ENCODE results near the gene DPM2. TPM values are rescaled to one million over a fixed set of nuclear protein-coding genes. Genes with fewer than 3 reads are reported as not detected.

The DPM2 gene
- total and polyA plus RNA-seq, 8 donors = 1.7 to 98.2 (median 35.3) TPM

GRCh38 chr9:127916720-127917581 is 20.7 kb downstream of the DPM2 start, which contains the start of gene ST6GALNAC4:
ST6GALNAC4 (minus strand) TSS chr9:127917041; CDS start chr9:127916419, 622 bp downstream.
- Histone ChIP-seq H3K4me1 (peaks cover 59 to 87% (median 74%) of the 10 kb centered on the region in 4 donors), H3K27ac (peak within 1 kb of the TSS; percentile 19 to 84 (median 77)), H3K27me3 (peaks cover 0 to 3% (median 0%) of the 10 kb centered on the region in 3 donors), H3K9me3 (no peaks in the 10 kb centered on the region), H3K36me3 (peaks cover 7 to 23% (median 20%) of the 10 kb centered on the region in 4 donors), H3K4me3 (peak within 1 kb of the TSS; percentile 61 to 79 (median 74))
- DNase-seq = peak; percentile 97 to 98
- intact Hi-C loops (cut with DNase I; ENCODE audit: low total_unique reads) = no loop called here
- no peak for TF ChIP-seq CTCF (IDR thresholded peaks at IDR 0.05)
- TF ChIP-seq EP300 (IDR thresholded peaks at IDR 0.05) = no peak
- no peak for TF ChIP-seq POLR2A (IDR thresholded peaks at IDR 0.05)
- peak in 2 of 3 donors; percentile 49 to 58 for TF ChIP-seq POLR2AphosphoS5 (IDR thresholded peaks at IDR 0.05)
- whole genome bisulfite sequencing, 5 donors = 1 to 2% (median 2%) methylated on average over 35 to 71 of the region's 71 CpGs

- Histone ChIP-seq H3K36me3 (peaks cover 13 to 32% (median 29%) of the 10 kb centered on the region in 4 donors), H3K27ac (peak overlapping the region; percentile 16 to 84 (median 72)), H3K4me1 (peaks cover 55 to 78% (median 66%) of the 10 kb centered on the region in 4 donors), H3K27me3 (no peaks in the 10 kb centered on the region), H3K9me3 (no peaks in the 10 kb centered on the region), H3K4me3 (peak overlapping the region; percentile 61 to 79 (median 74))
- intact Hi-C loops (cut with DNase I; ENCODE audit: low total_unique reads) = no loop called here
- TF ChIP-seq POLR2A (IDR thresholded peaks at IDR 0.05) = no peak
- TF ChIP-seq CTCF (IDR thresholded peaks at IDR 0.05) = no peak
- TF ChIP-seq EP300 (IDR thresholded peaks at IDR 0.05) = no peak
- no peak for TF ChIP-seq POLR2AphosphoS5 (IDR thresholded peaks at IDR 0.05)
- WGBS, 5 donors = 24 to 50% (median 44%) methylated on average over 23 to 27 of the region's 27 CpGs
- peak in 1 of 2 donors; percentile 65 for DNase-seq
Observed at GRCh38 chr9:127915801-127916719, 21.6 kb downstream of the DPM2 start.

- H3K36me3 ChIP-seq = peaks cover 13 to 39% (median 36%) of the 10 kb centered on the region in 4 donors
- DNase-seq = no peak
- intact Hi-C loops (cut with DNase I; ENCODE audit: low total_unique reads) = no loop called here
- H3K4me1 ChIP-seq = peaks cover 55 to 80% (median 69%) of the 10 kb centered on the region in 4 donors
- no peaks in the 10 kb centered on the region for H3K27me3 ChIP-seq
- peak overlapping the region; percentile 16 to 84 (median 72) for H3K27ac ChIP-seq
- H3K9me3 ChIP-seq = no peaks in the 10 kb centered on the region
- no peak for TF ChIP-seq EP300 (IDR thresholded peaks at IDR 0.05)
- TF ChIP-seq POLR2A (IDR thresholded peaks at IDR 0.05) = no peak
- no peak for TF ChIP-seq POLR2AphosphoS5 (IDR thresholded peaks at IDR 0.05)
- WGBS, 5 donors = 54 to 66% (median 59%) methylated on average over 3 to 5 of the region's 5 CpGs
- H3K4me3 ChIP-seq = peak overlapping the region in 3 of 4 donors; percentile 74 to 79 (median 75)
Observed at GRCh38 chr9:127915325-127915752, 22.3 kb downstream of the DPM2 start.

GRCh38 chr9:127913682-127914081 is 24.0 kb downstream of the DPM2 start:
- WGBS, 5 donors = 91 to 98% (median 93%) methylated on average over 11 of the region's 11 CpGs
- Histone ChIP-seq H3K27me3 (no peaks in the 10 kb centered on the region), H3K4me1 (peaks cover 43 to 67% (median 59%) of the 10 kb centered on the region in 4 donors), H3K9me3 (no peaks in the 10 kb centered on the region), H3K27ac (no peak overlapping the region), H3K4me3 (no peak overlapping the region), H3K36me3 (peaks cover 13 to 55% (median 50%) of the 10 kb centered on the region in 4 donors)
- intact Hi-C loops (cut with DNase I; ENCODE audit: low total_unique reads) = no loop called here
- DNase-seq = no peak
- TF ChIP-seq CTCF (IDR thresholded peaks at IDR 0.05) (no peak), POLR2AphosphoS5 (IDR thresholded peaks at IDR 0.05) (no peak), EP300 (IDR thresholded peaks at IDR 0.05) (no peak), POLR2A (IDR thresholded peaks at IDR 0.05) (no peak)
